ENCODE data around the gene NMBR. TPM values are rescaled to one million over a fixed set of nuclear protein-coding genes. Genes with fewer than 3 reads are reported as not detected.
A peak's percentile ranks its signal among the peaks of the same experiment; 100 is the strongest.
"Not testable (repeated sequence)": the region's sequence is repeated elsewhere in the genome, so short reads cannot be mapped to it uniquely, and the experiment has no call there.

The NMBR gene
- total RNA-seq, 1 experiment from 2014 or later, result not detected

DNA sequence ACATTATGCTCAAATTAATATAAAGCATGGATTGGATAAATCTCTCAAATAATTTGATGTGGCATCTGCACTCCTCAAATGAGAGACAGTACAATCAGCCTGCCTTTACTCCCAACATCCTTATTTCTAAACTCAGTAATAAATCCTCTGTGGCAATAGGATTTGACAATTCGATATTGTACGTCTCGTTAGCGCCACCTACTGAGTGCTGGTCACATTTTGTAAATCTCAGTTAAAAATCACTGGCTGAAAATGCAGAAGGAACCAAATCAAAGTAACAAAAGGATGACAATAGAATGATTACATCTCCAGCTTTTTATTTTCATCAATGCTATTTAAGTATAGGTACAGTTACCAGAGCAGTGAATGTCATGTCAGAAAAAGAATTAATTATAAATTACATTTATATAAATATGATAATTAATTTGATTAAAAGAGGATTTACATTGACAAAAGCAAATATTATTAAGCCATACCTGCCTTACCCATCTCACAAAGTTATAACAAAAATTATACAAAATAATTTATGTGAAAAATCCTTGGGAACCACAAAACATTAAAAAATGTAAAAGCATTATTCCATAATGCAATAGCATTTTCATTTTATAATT is 34.4 kb downstream of the NMBR start:
- Histone ChIP-seq H3K9ac (ENCODE audit: extremely low read depth, insufficient read length, low read length) (no peak overlapping the region), H2BK20ac (ENCODE audit: low read depth, low read length, poor library complexity, severe bottlenecking) (no peak overlapping the region), H4K20me1 (ENCODE audit: control insufficient read depth, insufficient read depth, insufficient read length) (no peaks in the 10 kb centered on the region), H3K79me1 (ENCODE audit: insufficient read depth, low read depth, low read length, poor library complexity, severe bottlenecking) (no peaks in the 10 kb centered on the region), H2BK5ac (ENCODE audit: insufficient read length, low read length) (no peak overlapping the region), H3K4ac (ENCODE audit: low read depth, low read length) (no peak overlapping the region), H3K4me2 (ENCODE audit: insufficient read depth, insufficient read length, low read length) (no peak overlapping the region), H3K23ac (ENCODE audit: insufficient read length, low read depth, low read length) (no peak overlapping the region), H3K4me1 (ENCODE audit: insufficient read depth, low read length) (no peaks in the 10 kb centered on the region), H3T11ph (ENCODE audit: low read length) (no peak overlapping the region), H3K27me3 (ENCODE audit: insufficient read depth, low read length) (no peaks in the 10 kb centered on the region), H2BK120ac (ENCODE audit: low read depth, low read length, poor library complexity, severe bottlenecking) (no peak overlapping the region), H3K79me2 (ENCODE audit: insufficient read depth, low read length) (no peaks in the 10 kb centered on the region), H3K56ac (ENCODE audit: insufficient read length, low read depth, low read length) (no peak overlapping the region), H4K5ac (ENCODE audit: insufficient read length, low read depth, low read length) (no peak overlapping the region), H4K91ac (ENCODE audit: insufficient read length, low read depth, low read length) (no peak overlapping the region), H2AFZ (ENCODE audit: low read length) (no peak overlapping the region), H3K14ac (ENCODE audit: insufficient read depth, low read length) (no peak overlapping the region), H2BK12ac (ENCODE audit: insufficient read length, low read depth, low read length) (no peak overlapping the region), H3K9me3 (ENCODE audit: control insufficient read depth, low read depth, low read length) (no peaks in the 10 kb centered on the region), H3K27ac (ENCODE audit: insufficient read length, low read depth, low read length) (no peak overlapping the region), H3K23me2 (ENCODE audit: insufficient read length, low read depth, low read length, poor library complexity, severe bottlenecking) (no peaks in the 10 kb centered on the region), H2BK15ac (ENCODE audit: low read depth, low read length) (no peak overlapping the region), H4K8ac (replicated peaks; ENCODE audit: insufficient read length, low read depth, low read length) (no peak overlapping the region), H3K18ac (ENCODE audit: insufficient read length, low read depth, low read length) (no peak overlapping the region), H2AK5ac (ENCODE audit: insufficient read length, low read length) (no peak overlapping the region)
- TF ChIP-seq, protein P1, sequence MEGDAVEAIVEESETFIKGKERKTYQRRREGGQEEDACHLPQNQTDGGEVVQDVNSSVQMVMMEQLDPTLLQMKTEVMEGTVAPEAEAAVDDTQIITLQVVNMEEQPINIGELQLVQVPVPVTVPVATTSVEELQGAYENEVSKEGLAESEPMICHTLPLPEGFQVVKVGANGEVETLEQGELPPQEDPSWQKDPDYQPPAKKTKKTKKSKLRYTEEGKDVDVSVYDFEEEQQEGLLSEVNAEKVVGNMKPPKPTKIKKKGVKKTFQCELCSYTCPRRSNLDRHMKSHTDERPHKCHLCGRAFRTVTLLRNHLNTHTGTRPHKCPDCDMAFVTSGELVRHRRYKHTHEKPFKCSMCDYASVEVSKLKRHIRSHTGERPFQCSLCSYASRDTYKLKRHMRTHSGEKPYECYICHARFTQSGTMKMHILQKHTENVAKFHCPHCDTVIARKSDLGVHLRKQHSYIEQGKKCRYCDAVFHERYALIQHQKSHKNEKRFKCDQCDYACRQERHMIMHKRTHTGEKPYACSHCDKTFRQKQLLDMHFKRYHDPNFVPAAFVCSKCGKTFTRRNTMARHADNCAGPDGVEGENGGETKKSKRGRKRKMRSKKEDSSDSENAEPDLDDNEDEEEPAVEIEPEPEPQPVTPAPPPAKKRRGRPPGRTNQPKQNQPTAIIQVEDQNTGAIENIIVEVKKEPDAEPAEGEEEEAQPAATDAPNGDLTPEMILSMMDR (conservative IDR thresholded peaks at IDR 0.05), result peak; percentile 85
- Mint-ChIP-seq H3K27me3 (ENCODE audit: low read depth) (no peaks in the 10 kb centered on the region), H3K4me1 (peaks cover 4 to 7% of the 10 kb centered on the region in 2 experiments), H3K27ac (no peak overlapping the region), H3K36me3 (ENCODE audit: insufficient read depth in 1 of 3, low read depth in 3 of 3) (peaks cover 0 to 2% (median 0%) of the 10 kb centered on the region in 3 experiments; a peak in 1 of 7 replicates), H3K9me3 (no peaks in the 10 kb centered on the region), H3K4me3 (no peak overlapping the region)
- DNase-seq, result peak; percentile 55
- WGBS (ENCODE audit: extremely low coverage, insufficient read length, low lambda C conversion rate), result no CpG with 5 or more reads among the region's 4 CpGs

DNA sequence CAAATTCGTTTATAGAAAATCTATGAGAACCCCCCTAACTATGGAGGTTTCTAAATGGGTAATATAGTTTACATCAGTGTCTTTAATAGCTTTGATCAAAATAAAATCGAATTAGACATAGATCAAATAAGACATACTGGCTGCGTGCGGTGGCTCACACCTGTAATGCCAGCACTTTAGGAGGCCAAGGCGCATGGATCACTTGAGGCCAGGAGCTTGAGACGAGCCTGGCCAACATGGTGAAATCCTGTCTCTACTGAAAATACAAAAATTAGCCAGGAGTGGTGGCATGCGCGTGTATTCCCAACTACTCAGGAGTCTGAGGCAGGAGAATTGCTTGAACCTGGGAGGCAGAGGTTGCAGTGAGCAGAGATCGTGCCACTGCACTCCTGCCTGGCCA is 36.1 kb downstream of the NMBR start:
- H3K4me2 ChIP-seq (ENCODE audit: insufficient read depth, insufficient read length, low read length); H3K14ac ChIP-seq (ENCODE audit: insufficient read depth, low read length); H3K4ac ChIP-seq (ENCODE audit: low read depth, low read length); H2BK20ac ChIP-seq (ENCODE audit: low read depth, low read length, poor library complexity, severe bottlenecking); H4K20me1 ChIP-seq (ENCODE audit: control insufficient read depth, insufficient read depth, insufficient read length); H3K9me3 Mint-ChIP-seq; H3K27ac Mint-ChIP-seq; H2BK15ac ChIP-seq (ENCODE audit: low read depth, low read length); H3K9me3 ChIP-seq (ENCODE audit: control insufficient read depth, low read depth, low read length); H2BK5ac ChIP-seq (ENCODE audit: insufficient read length, low read length); H3K9ac ChIP-seq (ENCODE audit: extremely low read depth, insufficient read length, low read length); DNase-seq; H3K56ac ChIP-seq (ENCODE audit: insufficient read length, low read depth, low read length); H4K8ac ChIP-seq (replicated peaks; ENCODE audit: insufficient read length, low read depth, low read length); H3K79me2 ChIP-seq (ENCODE audit: insufficient read depth, low read length); H3K27me3 ChIP-seq (ENCODE audit: insufficient read depth, low read length); H3K23ac ChIP-seq (ENCODE audit: insufficient read length, low read depth, low read length); H3K36me3 Mint-ChIP-seq (ENCODE audit: insufficient read depth in 1 of 3, low read depth in 3 of 3); H3K27ac ChIP-seq (ENCODE audit: insufficient read length, low read depth, low read length); H3T11ph ChIP-seq (ENCODE audit: low read length); H3K4me1 ChIP-seq (ENCODE audit: insufficient read depth, low read length); H4K91ac ChIP-seq (ENCODE audit: insufficient read length, low read depth, low read length); H3K27me3 Mint-ChIP-seq (ENCODE audit: low read depth); H3K79me1 ChIP-seq (ENCODE audit: insufficient read depth, low read depth, low read length, poor library complexity, severe bottlenecking); H3K23me2 ChIP-seq (ENCODE audit: insufficient read length, low read depth, low read length, poor library complexity, severe bottlenecking); H4K5ac ChIP-seq (ENCODE audit: insufficient read length, low read depth, low read length); H3K18ac ChIP-seq (ENCODE audit: insufficient read length, low read depth, low read length); H2BK12ac ChIP-seq (ENCODE audit: insufficient read length, low read depth, low read length); H2AK5ac ChIP-seq (ENCODE audit: insufficient read length, low read length); H2BK120ac ChIP-seq (ENCODE audit: low read depth, low read length, poor library complexity, severe bottlenecking); H2AFZ ChIP-seq (ENCODE audit: low read length); H3K4me3 Mint-ChIP-seq: not testable (repeated sequence)
- no CpG with 5 or more reads among the region's 9 CpGs for WGBS (ENCODE audit: extremely low coverage, insufficient read length, low lambda C conversion rate)
- H3K4me1 Mint-ChIP-seq, result peaks cover under 1 to 15% of the 10 kb centered on the region in 2 experiments; a peak in 3 of 4 replicates

All from H9 (cell line).